LoVo (cell line): ENCODE results near the gene CARD10.

Source experiments
- DNase-seq: peaks from one replicate; pipeline ENCODE4 v3.0.0-alpha.2; 2016; ENCODE audit warnings: low spot score

The CARD10 gene

GRCh38 chr22:37525746-37526350 is 6.6 kb upstream of the CARD10 start:
- no peak for DNase-seq

- DNase-seq, result peak; percentile 76
These were observed 6.0 kb upstream of the CARD10 start for GRCh38 chr22:37525073-37525745.

- DNase-seq, result no peak
These were observed 3.3 kb upstream of the CARD10 start for GRCh38 chr22:37522482-37522881.

- DNase-seq, result no peak
These were observed 2.1 kb upstream of the CARD10 start for GRCh38 chr22:37521236-37521739.

- no peak for DNase-seq
These were observed 1.6 kb upstream of the CARD10 start for GRCh38 chr22:37520776-37521191.

- no peak for DNase-seq
These were observed 527 bp downstream of the CARD10 start for GRCh38 chr22:37518509-37519267.

- DNase-seq, result no peak
These were observed 1.3 kb downstream of the CARD10 start for GRCh38 chr22:37517826-37518450.

- DNase-seq, result no peak
These were observed 2.8 kb downstream of the CARD10 start for GRCh38 chr22:37516456-37516855.

GRCh38 chr22:37515901-37516300 is 3.3 kb downstream of the CARD10 start:
- no peak for DNase-seq

GRCh38 chr22:37514526-37515051 is 4.6 kb downstream of the CARD10 start:
- no peak for DNase-seq

- DNase-seq, result no peak
These were observed 7.7 kb downstream of the CARD10 start for GRCh38 chr22:37511395-37512104.

GRCh38 chr22:37510091-37510490 is 9.1 kb downstream of the CARD10 start:
- no peak for DNase-seq

- no peak for DNase-seq
These were observed 10.0 kb downstream of the CARD10 start for GRCh38 chr22:37509059-37509860.

- DNase-seq, result no peak
These were observed 10.7 kb downstream of the CARD10 start for GRCh38 chr22:37508431-37508992.

- DNase-seq, result no peak
These were observed 11.5 kb downstream of the CARD10 start for GRCh38 chr22:37507731-37508130.

- no peak for DNase-seq
These were observed 13.2 kb downstream of the CARD10 start for GRCh38 chr22:37505989-37506388.

GRCh38 chr22:37505565-37505964 is 13.7 kb downstream of the CARD10 start:
- DNase-seq, result no peak

- no peak for DNase-seq
These were observed 14.3 kb downstream of the CARD10 start for GRCh38 chr22:37504964-37505363.

GRCh38 chr22:37503850-37504249 is 15.4 kb downstream of the CARD10 start:
- no peak for DNase-seq

- no peak for DNase-seq
These were observed 16.0 kb downstream of the CARD10 start for GRCh38 chr22:37503183-37503683.
